ENCODE results near the gene ATP13A3.

Gene ATP13A3

DNA sequence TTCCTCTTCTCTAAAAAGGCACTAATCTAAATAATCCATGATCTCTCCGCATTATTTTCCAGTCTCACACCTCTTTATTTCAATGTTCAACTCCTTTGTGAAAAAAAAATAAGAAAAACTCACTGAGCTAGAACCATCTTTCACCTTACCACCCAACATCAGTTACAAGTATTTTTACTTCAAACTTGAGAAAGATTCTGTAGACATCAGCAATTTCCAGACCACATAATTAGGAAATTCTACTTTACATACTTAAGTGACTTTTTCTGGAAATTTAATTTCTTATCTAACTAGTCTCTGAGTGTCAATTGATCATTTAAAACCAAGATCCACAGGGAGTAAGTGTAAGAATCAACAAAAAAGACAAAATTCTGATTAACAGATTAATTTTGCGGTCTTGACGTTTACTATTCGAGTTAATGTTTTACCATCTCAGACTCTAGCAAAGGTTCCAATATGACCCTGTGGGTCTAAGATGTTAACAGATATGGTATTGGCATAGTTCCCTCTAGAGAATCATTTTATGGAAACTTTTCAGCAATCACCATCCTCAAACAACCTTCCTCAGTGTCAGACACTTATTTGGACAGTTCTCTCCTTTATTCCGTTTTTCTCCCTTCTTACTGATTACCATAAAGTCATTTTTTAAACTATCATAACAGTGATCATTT, 5.1 kb downstream of the ATP13A3 start:
- peak overlapping the region; percentile 24 for H3K27ac ChIP-seq

DNA sequence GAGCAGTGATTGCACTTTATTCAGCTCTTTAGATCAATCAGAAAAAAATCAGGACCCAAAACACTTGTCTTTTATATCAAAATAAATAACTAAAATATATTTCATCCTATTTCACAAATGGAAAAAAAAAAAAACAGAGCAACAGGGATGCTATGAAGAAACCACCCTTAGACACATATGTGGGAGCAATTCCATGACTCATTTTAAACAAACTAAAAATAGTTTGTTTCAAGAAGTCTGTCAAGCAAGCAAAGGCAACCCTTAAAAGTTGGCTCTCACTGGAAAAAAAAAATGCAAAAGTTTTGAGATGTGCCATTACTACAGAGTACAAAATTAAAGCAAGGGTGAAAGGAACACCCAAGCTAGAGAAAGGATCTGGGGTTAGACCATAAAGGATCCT, 5.7 kb downstream of the ATP13A3 start:
- no peak for DNase-seq (ENCODE audit: low read depth, low spot score)
- peak overlapping the region; percentile 24 for H3K27ac ChIP-seq

More for the DNA sequence above, 5.1 kb downstream of the ATP13A3 start:
- no peak for DNase-seq (ENCODE audit: low read depth, low spot score)

DNA sequence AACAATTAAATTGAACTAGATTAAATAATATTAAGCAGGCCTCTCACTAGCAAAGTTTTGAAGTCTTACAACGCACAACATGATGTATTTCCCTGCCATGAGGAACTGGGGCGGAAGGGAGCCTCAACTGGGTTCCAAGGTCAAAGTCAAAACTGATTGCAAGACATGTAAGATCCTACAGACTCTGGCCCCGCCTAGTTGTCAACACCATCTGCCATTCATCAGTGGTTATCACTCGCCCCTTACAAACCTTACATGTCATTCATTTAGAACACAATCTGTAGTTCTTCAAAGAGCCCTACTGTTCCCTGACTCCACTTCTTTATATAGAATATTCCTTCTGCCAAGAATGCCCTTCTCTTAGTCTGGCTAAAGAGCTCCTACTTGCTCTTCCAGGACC, 10.0 kb downstream of the ATP13A3 start:
- no peak overlapping the region for H3K27ac ChIP-seq
- no peak for DNase-seq (ENCODE audit: low read depth, low spot score)

DNA sequence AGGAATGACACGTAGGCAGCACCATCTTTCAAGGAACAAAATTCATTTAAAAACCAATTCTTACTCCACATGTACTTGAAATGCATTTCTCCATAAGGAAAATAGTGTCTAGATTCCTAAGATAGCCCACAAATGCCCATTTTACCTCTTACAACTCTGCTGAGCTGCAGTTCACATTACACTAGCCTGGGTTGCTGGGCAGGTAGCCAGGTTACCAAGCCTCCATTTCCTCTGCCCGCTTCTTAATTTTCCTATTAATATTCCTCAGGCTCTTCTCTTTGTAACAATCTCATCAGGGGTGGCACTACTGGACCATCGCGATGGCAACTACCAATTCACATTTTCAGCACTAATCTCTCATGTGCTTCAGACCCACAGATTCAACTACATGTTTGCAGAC, 10.8 kb downstream of the ATP13A3 start:
- DNase-seq (ENCODE audit: low read depth, low spot score) = no peak
- H3K27ac ChIP-seq = no peak overlapping the region

DNA sequence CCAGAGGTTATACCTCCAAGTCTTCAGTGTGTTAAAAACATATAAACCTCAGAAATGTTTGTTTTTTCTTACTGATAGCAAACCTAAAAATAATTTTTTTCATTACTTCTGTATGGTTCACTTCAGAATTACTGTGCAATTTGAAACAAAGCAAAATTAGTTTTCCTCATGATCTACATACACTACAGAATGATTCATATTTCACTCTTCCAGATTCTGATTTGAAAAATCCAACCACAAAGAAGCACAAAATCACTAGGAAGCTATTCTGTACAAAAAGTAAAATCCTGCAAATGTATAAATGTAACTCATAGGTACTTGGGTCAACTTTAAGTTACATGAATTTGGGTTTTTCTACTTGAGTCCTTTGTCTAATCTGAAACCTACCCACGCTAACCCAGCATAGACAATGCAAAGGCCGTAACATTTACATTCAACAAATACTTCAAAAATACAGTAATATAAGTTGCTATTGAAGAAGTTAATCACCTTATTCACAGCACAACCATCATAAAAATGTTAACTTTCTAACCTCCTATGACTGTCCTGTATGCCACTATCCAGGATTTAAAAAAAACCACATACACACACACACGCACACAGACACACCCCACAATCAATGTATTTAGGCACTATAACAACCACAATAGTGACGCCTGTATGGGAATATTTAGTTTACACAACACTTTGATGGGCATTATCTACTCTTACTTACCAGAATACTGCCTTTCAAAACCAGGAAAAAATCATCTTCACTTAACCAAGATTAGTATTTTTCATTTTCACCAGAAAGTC, 11.5 kb downstream of the ATP13A3 start:
- H3K27ac ChIP-seq = no peak overlapping the region
- no peak for DNase-seq (ENCODE audit: low read depth, low spot score)

DNA sequence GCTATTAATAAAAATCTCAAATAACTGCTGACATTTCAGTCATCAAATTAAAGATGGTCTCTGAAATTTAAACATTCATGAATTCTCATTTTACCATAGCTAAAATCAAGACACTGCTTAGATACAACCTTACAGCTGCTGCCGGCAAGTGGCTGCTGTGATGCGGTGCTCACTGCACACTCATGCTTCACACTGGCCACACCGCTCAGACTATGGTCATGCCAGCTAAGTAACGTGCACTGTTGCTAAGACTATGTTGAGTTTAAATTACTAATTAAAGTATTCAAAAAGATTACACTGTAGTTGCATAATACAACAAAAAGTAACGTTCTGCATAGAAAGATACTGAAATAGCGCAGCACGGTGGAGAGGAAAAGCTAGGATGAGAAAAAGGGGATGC, 12.1 kb downstream of the ATP13A3 start:
- no peak for DNase-seq (ENCODE audit: low read depth, low spot score)
- no peak overlapping the region for H3K27ac ChIP-seq

DNA sequence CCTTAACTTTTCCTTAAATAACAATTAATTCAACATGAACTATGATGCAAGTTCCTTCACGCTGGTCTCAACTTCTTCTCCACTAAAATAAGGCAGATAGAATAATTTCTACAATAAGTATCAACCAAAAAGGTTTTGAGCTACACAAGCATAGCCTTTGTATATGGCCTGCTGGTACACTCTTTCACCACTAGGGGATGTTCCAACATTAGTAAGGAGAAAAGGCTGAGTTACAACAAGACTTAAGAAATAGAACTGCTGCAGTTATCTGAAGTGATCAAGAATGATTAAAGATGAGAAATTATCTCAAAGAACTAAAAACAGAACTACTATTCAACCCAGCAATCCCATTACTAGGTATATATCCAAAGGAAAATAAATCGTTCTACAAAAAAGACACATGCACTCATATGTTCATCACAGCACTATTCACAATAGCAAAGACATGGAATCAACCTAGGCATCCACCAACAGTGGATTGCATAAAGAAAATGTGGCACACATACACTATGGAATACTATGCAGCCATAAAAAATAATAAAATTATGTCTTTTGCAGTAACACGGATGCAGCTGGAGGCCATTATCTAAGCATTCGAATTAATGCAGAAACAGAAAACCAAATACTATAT, 14.4 kb downstream of the ATP13A3 start:
- H3K27ac ChIP-seq = no peak overlapping the region
- DNase-seq (ENCODE audit: low read depth, low spot score) = no peak

DNA sequence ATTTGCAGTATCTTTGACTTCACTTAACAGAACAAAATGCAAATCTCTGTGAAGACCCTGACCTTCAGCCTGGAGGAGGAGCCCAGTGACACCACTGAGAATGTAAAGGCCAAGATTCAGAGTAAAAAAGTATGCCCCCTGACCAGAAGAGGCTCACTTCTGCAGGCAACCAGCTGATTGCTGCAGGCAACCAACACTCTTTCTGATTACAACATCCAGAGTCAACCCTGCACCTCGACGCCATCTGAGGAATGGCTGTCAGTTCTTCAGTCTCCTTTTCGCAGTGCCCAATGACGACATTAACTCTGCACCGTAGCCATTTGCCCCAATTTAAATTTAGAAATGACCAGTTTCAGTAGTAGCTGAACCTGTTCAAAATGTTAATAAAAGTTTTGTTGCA, 14.9 kb downstream of the ATP13A3 start:
- no peak overlapping the region for H3K27ac ChIP-seq
- no peak for DNase-seq (ENCODE audit: low read depth, low spot score)

DNA sequence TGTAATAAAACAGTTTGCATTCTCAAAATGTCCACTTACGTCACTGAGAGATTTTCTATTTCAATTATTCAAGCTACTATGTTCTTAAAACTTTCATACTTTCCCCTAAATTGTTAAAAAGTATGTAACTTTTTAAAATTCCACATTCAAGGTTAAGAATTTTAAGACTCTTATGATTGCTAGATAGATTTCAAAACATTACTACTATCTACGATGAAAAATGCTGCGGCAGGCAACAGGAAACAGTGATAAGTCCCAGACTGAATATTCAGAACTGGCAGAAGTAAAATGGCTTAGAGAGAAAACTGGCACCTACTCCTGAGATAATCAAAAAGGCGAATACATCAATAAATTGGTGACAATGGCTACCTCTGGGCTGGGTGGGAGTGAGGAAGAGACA, 16.2 kb downstream of the ATP13A3 start:
- DNase-seq (ENCODE audit: low read depth, low spot score) = no peak
- H3K27ac ChIP-seq = no peak overlapping the region

DNA sequence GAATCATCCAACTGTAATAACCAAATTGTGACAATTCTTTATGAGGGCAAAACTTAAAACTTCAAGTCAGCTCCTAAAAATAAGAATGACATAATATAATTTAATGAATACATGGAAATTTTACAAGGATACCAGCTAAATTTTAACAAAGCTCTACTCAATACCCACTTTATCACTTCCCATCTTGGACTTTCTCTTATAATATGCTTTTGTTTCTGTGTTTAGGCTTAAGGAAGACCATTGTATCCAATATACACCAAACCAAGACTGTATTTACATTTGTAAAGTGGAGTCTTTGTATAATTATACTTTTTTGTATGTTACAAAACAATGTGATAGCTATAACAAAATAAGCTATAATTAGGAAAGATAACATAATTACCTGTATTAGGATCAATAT, 16.8 kb downstream of the ATP13A3 start:
- no peak overlapping the region for H3K27ac ChIP-seq
- no peak for DNase-seq (ENCODE audit: low read depth, low spot score)

DNA sequence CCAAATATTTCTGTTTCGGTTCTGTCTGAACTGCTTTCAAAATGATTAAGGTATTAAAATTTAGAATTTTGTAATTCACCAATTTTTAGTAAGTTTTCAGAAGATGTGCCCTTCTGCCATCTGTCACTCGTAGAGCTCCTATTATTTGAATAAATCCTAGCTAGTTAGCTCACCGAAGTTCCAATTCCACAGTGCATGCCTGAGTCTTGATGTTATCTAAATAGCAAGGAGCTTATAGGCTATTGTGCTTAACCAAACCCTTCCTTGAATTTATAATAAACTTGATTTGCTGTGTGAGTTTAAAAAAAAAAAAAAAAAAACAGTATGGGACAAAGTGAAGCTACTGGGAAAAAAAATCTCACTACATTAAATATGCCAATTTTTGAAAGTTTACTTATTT, 18.7 kb downstream of the ATP13A3 start:
- DNase-seq (ENCODE audit: low read depth, low spot score) = no peak
- no peak overlapping the region for H3K27ac ChIP-seq

DNA sequence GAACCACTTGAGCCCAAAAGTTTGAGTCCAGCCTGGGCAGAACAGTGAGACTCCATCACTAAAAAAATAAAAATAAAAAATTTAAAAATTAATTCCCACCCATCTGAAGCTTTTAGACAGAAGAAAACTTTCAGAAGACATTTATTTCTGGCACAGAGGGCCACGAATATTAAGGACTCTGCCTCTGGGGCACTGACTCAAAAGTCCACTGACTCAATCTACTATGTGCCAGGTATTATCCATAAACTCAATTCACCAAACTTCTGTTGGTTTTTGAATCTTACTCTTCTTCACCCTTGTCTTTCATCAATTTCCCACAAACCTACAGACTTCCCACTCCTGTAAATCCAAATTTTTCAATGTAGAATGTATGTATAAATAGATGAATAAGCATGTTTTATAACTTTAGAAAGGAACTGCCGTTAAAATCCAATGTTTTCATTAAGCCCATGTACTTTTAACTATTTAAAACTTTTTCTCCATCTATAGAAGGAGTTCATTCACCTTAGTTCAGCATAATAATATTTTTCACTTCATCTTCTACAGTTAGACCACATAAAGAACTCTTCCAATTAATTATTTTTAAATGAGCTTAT, 19.9 kb downstream of the ATP13A3 start:
- no peak overlapping the region for H3K27ac ChIP-seq
- no peak for DNase-seq (ENCODE audit: low read depth, low spot score)

DNA sequence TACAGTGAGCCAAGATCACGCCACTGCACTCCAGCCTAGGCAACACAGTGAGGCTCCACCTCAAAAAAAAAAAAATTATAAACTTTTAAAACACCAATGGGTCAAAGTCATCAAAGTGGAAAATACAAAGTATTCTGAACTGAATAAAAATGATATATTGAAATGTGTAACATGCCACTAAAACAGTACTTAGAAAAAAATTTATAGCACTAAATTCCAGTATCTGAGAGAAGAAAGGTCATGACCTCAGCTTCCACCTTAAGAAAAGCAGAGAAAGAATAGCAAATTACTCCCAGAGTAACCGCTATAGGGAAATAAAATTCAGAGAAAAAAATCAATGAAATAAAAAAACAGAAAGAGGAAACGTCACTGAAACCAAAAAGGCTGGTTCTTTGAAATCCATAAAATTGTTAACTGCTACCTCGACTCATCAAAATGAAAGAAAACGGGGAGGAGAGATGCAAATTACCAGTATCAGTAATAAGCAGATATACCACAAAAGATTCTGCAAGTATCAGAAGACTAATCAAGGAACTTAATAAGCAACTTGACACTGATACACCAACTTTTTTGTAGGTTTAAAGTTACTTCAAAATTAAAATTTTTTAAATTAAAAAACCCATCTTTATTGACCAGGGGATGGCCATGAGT, 20.8 kb downstream of the ATP13A3 start:
- no peak for DNase-seq (ENCODE audit: low read depth, low spot score)
- no peak overlapping the region for H3K27ac ChIP-seq

DNA sequence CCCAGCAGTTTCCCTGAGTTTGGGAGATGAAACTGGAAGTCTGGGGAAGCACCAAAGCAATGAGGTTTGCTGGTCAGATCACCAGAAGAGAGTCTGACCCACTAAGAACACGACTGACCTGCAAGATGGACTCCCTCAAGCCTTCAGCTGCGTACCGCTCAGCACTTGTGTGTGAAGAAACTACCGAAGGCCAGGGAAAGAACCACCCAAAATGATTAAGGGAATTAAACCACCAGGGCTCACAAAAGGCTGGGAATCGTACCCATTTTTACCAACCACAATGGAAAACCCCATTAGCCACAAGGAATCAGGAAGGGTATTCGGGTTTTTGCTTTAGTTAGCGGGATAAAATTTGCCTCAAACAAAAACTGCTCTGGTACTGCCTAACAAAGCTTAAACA, 21.6 kb downstream of the ATP13A3 start:
- no peak for DNase-seq (ENCODE audit: low read depth, low spot score)
- no peak overlapping the region for H3K27ac ChIP-seq

DNA sequence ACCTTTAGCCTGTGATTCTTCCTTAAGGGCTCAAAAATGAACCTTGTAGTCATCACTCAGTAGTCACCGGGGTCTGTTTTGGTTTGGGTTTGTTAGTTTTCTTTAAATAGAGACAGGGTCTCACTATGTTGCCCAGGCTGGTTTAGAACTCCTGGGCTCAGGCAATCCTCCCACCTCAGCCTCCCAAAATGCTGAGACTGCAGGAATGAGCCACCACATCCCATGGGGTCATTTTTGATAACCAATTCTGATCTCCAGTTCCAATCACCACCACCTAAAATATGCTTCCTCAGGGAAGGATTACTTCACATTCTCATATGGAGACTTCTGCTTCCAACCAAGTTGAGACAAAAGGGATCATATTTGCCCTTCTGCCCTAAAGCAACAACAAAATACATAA, 22.1 kb downstream of the ATP13A3 start:
- no peak for DNase-seq (ENCODE audit: low read depth, low spot score)
- H3K27ac ChIP-seq = no peak overlapping the region

DNA sequence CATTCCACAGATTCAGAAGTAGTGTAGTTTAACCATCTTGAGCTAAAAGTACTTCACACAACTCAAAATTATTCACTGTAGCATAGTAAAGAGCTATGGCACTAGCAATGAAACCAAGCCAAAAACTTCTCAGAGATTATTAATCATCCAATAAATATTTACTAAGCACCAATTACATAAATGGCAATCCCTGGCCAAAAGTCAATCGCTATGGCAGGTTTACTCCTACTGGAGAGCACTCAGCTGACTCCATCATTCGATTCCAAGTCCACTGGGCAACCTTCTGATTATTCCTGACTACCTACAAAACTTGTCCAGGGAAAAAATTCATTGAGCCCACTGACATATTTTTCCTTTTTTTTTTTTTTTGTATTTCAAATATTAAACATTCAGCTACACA, 23.9 kb downstream of the ATP13A3 start:
- no peak overlapping the region for H3K27ac ChIP-seq
- DNase-seq (ENCODE audit: low read depth, low spot score) = no peak

DNA sequence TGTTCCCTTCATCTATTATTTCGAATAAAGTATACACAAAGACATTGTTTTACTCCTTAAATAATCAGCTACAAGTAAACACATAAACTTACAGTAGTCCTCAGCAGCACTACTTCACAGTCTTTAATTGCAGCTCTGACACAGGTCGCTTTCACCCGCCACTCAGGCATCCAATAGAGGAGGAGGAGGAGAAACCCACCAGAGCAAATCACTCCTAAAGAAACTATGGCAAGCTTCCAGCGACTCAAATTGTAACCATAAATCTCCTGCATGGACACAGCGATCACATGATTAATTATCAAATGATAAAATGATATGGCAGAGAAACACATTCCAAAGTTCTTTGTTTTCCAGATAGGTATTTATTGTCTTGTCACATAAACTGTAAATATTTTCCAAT, 26.2 kb downstream of the ATP13A3 start:
- no peak for DNase-seq (ENCODE audit: low read depth, low spot score)
- H3K27ac ChIP-seq = no peak overlapping the region

DNA sequence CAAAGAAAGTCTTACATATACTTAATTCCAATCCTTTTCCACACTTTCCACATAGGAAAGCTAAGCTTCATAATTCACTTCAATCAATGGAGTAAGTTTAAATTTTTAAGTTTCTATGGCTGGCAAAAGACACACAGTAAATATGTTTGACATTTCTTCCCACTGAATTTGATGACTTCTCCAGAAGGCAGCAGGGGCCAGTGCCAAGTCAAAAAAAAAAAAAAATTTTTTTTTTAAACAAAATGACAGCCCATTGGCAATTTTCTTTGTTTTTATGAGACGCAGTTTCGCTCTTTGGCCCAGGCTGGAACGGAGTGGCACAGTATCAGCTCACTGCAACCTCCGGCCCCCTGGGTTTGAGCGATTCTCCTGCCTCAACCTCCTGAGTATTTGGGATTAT, 28.7 kb downstream of the ATP13A3 start:
- no peak for DNase-seq (ENCODE audit: low read depth, low spot score)
- no peak overlapping the region for H3K27ac ChIP-seq

DNA sequence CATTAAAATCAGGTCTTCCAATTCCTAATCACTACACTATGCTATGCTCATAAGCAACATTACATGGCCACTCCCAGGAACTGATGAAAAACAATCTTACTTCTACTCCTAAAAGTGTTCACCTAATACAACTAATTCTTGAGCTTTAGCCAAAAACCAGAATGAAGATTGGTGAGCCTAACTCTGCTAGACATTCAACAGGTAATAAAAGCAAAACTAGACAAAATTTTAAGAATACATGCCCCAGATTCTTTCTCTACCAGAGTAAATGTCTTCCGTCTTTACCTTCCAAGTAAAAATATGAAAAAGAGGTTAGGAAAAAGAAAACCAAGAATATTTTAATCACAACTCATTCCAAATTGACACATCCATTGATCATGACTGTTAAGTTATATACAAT, 31.3 kb downstream of the ATP13A3 start:
- H3K27ac ChIP-seq = no peak overlapping the region
- no peak for DNase-seq (ENCODE audit: low read depth, low spot score)

DNA sequence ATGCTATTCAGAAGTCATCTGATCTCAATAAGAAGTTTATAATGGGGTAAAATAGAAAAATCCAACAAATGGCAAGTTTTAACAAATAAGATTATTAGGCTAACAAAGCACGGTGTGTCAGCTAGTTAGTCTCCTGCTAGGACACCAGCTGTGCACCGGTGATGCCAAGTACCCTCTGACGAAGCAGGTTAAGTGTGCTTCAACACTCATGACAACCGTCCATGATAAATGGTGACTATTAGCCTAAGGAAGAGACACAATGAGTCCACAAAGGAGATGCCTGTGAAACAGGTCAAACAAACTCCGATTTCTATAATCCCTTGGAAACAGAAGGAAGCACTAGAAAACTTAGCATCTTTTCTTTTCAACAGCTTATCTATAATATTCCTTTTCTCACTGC, 36.5 kb downstream of the ATP13A3 start:
- no peak overlapping the region for H3K27ac ChIP-seq
- no peak for DNase-seq (ENCODE audit: low read depth, low spot score)

DNA sequence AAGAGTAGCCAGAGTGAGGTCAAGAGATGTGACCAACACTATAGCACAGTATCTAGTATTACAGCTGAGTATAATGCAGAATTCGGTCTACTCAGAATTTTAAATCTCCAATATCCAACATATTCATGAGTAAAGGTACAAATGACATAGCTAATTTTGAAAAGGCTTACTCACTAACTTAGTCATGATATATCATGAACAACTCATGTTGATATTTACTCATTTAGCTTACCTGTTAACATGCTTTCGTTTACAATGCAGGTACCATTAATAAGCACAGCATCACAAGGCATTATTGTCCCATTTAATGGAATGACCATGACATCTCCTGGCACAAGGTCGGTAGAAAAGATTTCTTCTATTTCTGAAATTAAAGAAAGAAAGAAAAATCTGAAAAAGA, 36.9 kb downstream of the ATP13A3 start:
- H3K27ac ChIP-seq = no peak overlapping the region
- DNase-seq (ENCODE audit: low read depth, low spot score) = no peak
